MM.1S (cell line): ENCODE measurements around the gene PPP2R5C.
"Not testable (repeated sequence)": the region's sequence is repeated elsewhere in the genome, so short reads cannot be mapped to it uniquely, and the experiment has no call there.

Source experiments
- DNase-seq: peaks from one replicate; pipeline ENCODE4 v3.0.0-alpha.2; 2015
- H2AFZ ChIP-seq: fragments of 300-600 bp; sonication (generic); 2 replicates; pipeline ENCODE4 v1.6.0; 2016; ENCODE audit warnings: antibody characterized with exemption, low read length
- H3F3A ChIP-seq: fragments of 300-600 bp; sonication (generic); 2 replicates; pipeline ENCODE4 v1.6.1; 2016; ENCODE audit warnings: mild to moderate bottlenecking, antibody characterized with exemption, low read length, moderate library complexity, mixed read lengths; ENCODE audit not compliant: insufficient read depth
- H3K27ac ChIP-seq: fragments of 300-600 bp; sonication (generic); 2 replicates; pipeline ENCODE4 v1.5.1; 2016; ENCODE audit warnings: mild to moderate bottlenecking, low read length
- H3K27me3 ChIP-seq: fragments of 300-600 bp; sonication (generic); replicated peaks from 2 replicates; pipeline ENCODE4 v1.6.0; 2016; ENCODE audit warnings: low read length; ENCODE audit not compliant: insufficient read depth
- H3K36me3 ChIP-seq: fragments of 300-600 bp; sonication (generic); replicated peaks from 2 replicates; pipeline ENCODE4 v1.6.1; 2016; ENCODE audit warnings: mild to moderate bottlenecking, low read length, mixed read lengths; ENCODE audit not compliant: insufficient read depth
- H3K4me1 ChIP-seq: fragments of 300-600 bp; sonication (generic); 2 replicates; pipeline ENCODE4 v1.6.1; 2016; ENCODE audit warnings: low read length, mixed read lengths
- H3K4me2 ChIP-seq: fragments of 300-600 bp; sonication (generic); 2 replicates; pipeline ENCODE4 v1.6.0; 2016; ENCODE audit warnings: low read depth, low read length
- H3K4me3 ChIP-seq: fragments of 300-600 bp; sonication (generic); 2 replicates; pipeline ENCODE4 v1.5.1; 2016; ENCODE audit warnings: low read length, mixed read lengths
- H3K79me2 ChIP-seq: fragments of 300-600 bp; sonication (generic); 2 replicates; pipeline ENCODE4 v1.6.1; 2016; ENCODE audit warnings: mixed run types, low read length, mixed read lengths
- H3K9ac ChIP-seq: fragments of 300-600 bp; sonication (generic); 2 replicates; pipeline ENCODE4 v1.6.1; 2016; ENCODE audit warnings: low read length, mixed read lengths
- H3K9me2 ChIP-seq: fragments of 300-600 bp; sonication (generic); replicated peaks from 2 replicates; pipeline ENCODE4 v1.6.1; 2016; ENCODE audit warnings: mild to moderate bottlenecking, low read length, mixed read lengths; ENCODE audit not compliant: insufficient read depth
- H3K9me3 ChIP-seq: fragments of 300-600 bp; sonication (generic); replicated peaks from 2 replicates; pipeline ENCODE4 v1.6.1; 2016; ENCODE audit warnings: mild to moderate bottlenecking, low read length, mixed read lengths; ENCODE audit not compliant: insufficient read depth
- H4K20me1 ChIP-seq: fragments of 300-600 bp; sonication (generic); 2 replicates; pipeline ENCODE4 v1.6.1; 2016; ENCODE audit warnings: mild to moderate bottlenecking, low read length, moderate library complexity, mixed read lengths; ENCODE audit not compliant: insufficient read depth
- CTCF ChIP-seq: fragments of 300-600 bp; sonication (generic); IDR thresholded peaks from 2 replicates; pipeline ENCODE4 v1.5.1; 2016; ENCODE audit warnings: antibody characterized with exemption, low read length, mixed read lengths
- EZH2 ChIP-seq: fragments of 300-600 bp; sonication (generic); optimal IDR thresholded peaks from 2 replicates; pipeline ENCODE3; 2017; ENCODE audit warnings: low read depth, mild to moderate bottlenecking, antibody characterized with exemption, low read length, mixed read lengths
- EZH2phosphoT487 ChIP-seq: fragments of 300-600 bp; sonication (generic); IDR thresholded peaks from 2 replicates; pipeline ENCODE4 v1.6.1; 2018; ENCODE audit warnings: antibody characterized with exemption, low read length

PPP2R5C gene

DNA sequence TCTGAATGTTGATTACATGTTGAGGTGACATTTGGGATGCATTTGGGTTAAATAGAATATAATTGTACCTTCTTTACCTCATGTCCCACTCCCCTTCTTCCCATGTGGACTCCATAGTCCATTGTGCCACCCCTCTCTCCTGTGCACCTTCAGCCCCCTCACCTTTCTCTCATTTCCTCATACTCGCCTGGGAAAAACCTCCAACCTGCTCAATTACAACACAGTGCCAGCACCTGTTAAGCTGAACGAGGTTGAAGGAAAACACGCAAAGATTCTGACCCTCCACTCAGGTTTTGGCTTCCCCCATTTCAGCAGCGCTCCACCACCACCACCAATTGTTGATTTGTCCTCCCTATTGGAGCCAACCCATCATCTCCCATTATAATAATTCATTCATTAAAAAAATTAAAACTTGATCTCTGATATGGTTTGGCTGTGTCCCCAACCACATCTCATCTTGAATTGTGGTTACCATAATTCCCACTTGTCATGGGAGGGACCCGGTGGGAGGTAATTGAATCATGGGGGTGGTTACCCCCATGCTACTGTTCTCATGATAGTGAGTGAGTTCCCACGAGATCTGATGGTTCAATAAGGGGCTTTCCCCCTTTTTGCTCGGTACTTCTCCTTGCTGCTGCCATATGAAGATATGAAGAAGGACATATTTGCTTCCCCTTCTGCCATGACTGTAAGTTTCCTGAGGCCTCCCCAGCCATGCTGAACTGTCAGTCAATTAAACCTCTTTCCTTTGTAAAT, 33.7 kb upstream of the PPP2R5C start:
- H2AFZ ChIP-seq, result no peak overlapping the region
- no peaks in the 10 kb centered on the region for H3F3A ChIP-seq

GRCh38 chr14:101728367-101728742, 33.2 kb upstream of the PPP2R5C start:
- no peaks in the 10 kb centered on the region for H3K9me3 ChIP-seq
- no peaks in the 10 kb centered on the region for H3K9me2 ChIP-seq
- H3K36me3 ChIP-seq, result no peaks in the 10 kb centered on the region
- no peak for DNase-seq
- H3F3A ChIP-seq, result no peaks in the 10 kb centered on the region
- no peaks in the 10 kb centered on the region for H4K20me1 ChIP-seq
- no peak overlapping the region for H3K4me2 ChIP-seq
- H3K27ac ChIP-seq, result no peak overlapping the region
- no peaks in the 10 kb centered on the region for H3K79me2 ChIP-seq
- H3K27me3 ChIP-seq, result no peaks in the 10 kb centered on the region
- H2AFZ ChIP-seq, result no peak overlapping the region
- H3K4me1 ChIP-seq, result peaks cover 9% of the 10 kb centered on the region; the same call in 1 of the 2 replicates
- no peak overlapping the region for H3K4me3 ChIP-seq
- H3K9ac ChIP-seq, result no peak overlapping the region
- no peak for TF ChIP-seq EZH2phosphoT487
- TF ChIP-seq EZH2, result no peak
- no peak for TF ChIP-seq CTCF

More for the DNA sequence above, 33.7 kb upstream of the PPP2R5C start:
- Histone ChIP-seq H3K9me3 (no peaks in the 10 kb centered on the region), H3K4me3 (no peak overlapping the region), H4K20me1 (no peaks in the 10 kb centered on the region), H3K9me2 (no peaks in the 10 kb centered on the region), H3K4me1 (peaks cover 9% of the 10 kb centered on the region; the same call in 1 of the 2 replicates), H3K27me3 (no peaks in the 10 kb centered on the region), H3K4me2 (no peak overlapping the region), H3K27ac (no peak overlapping the region), H3K9ac (no peak overlapping the region), H3K79me2 (no peaks in the 10 kb centered on the region), H3K36me3 (no peaks in the 10 kb centered on the region)
- DNase-seq, result no peak
- no peak for TF ChIP-seq EZH2
- no peak for TF ChIP-seq EZH2phosphoT487
- TF ChIP-seq CTCF, result no peak

GRCh38 chr14:101729382-101729781, 32.1 kb upstream of the PPP2R5C start:
- H4K20me1 ChIP-seq, result no peaks in the 10 kb centered on the region
- H3K4me3 ChIP-seq, result no peak overlapping the region
- H3K9me3 ChIP-seq, result no peaks in the 10 kb centered on the region
- H3K9me2 ChIP-seq, result no peaks in the 10 kb centered on the region
- H3F3A ChIP-seq, result no peaks in the 10 kb centered on the region
- H2AFZ ChIP-seq, result no peak overlapping the region
- H3K27ac ChIP-seq, result no peak overlapping the region
- DNase-seq, result no peak
- H3K9ac ChIP-seq, result no peak overlapping the region
- H3K36me3 ChIP-seq, result no peaks in the 10 kb centered on the region
- H3K79me2 ChIP-seq, result no peaks in the 10 kb centered on the region
- TF ChIP-seq EZH2 (no peak), EZH2phosphoT487 (no peak), CTCF (no peak)
- H3K27me3 ChIP-seq, result no peaks in the 10 kb centered on the region
- peaks cover 9% of the 10 kb centered on the region; the same call in 1 of the 2 replicates for H3K4me1 ChIP-seq
- no peak overlapping the region for H3K4me2 ChIP-seq

DNA sequence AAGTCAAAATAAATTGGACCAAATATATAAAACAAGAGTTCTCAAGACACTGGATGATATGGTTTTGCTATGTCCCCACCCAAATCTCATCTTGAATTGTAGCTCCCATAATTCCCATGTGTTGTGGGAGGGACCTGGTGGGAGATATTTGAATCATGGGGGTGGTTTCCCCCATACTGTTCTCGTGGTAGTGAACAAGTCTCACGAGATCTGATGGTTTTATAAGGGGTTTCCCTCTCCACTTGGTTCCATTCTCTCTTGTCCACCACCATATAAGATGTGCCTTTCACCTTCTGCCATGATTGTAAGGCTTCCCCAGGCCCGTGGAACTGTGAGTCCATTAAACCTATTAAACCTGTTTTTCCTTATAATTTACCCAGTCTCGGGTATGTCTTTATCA, 31.4 kb upstream of the PPP2R5C start:
- H3K4me3 ChIP-seq, H3K9me2 ChIP-seq, DNase-seq, H2AFZ ChIP-seq, H4K20me1 ChIP-seq, H3K36me3 ChIP-seq, H3F3A ChIP-seq, H3K9ac ChIP-seq, H3K9me3 ChIP-seq, H3K27ac ChIP-seq, H3K79me2 ChIP-seq, H3K27me3 ChIP-seq, H3K4me1 ChIP-seq, H3K4me2 ChIP-seq: not testable (repeated sequence)
